Occipital lobe (tissue), 2 donors: ENCODE data around the gene CUX1. TPM values are rescaled to one million over a fixed set of nuclear protein-coding genes. Genes with fewer than 3 reads are reported as not detected.

Experiments
- DNase-seq: peaks from one replicate; lab custom pipeline; 2025; lab: John Stamatoyannopoulos, UW
- total RNA-seq: library from RNA; depleted of rRNA; stranded (reverse); fragments of >200 nt; gene quantifications from one replicate; pipeline ENCODE4 v1.2.3, GENCODE V29; 2014

The CUX1 gene
- total RNA-seq, 1 donor from 2014 or later, result 23.2 TPM

GRCh38 chr7:102261451-102261850 is 444.0 kb downstream of the CUX1 start:
- no peak for DNase-seq

GRCh38 chr7:102262546-102262945 is 445.1 kb downstream of the CUX1 start:
- DNase-seq, result no peak

GRCh38 chr7:102264367-102264891 is 447.0 kb downstream of the CUX1 start:
- no peak for DNase-seq

GRCh38 chr7:102266541-102266940 is 449.1 kb downstream of the CUX1 start:
- DNase-seq, result no peak

GRCh38 chr7:102268635-102269034 is 451.2 kb downstream of the CUX1 start:
- DNase-seq, result no peak

GRCh38 chr7:102270178-102270887 is 452.9 kb downstream of the CUX1 start:
- DNase-seq, result peak; percentile 25

GRCh38 chr7:102271158-102271798 is 453.9 kb downstream of the CUX1 start:
- no peak for DNase-seq

GRCh38 chr7:102272075-102272916 is 454.9 kb downstream of the CUX1 start:
- peak; percentile 47 for DNase-seq

GRCh38 chr7:102272917-102273748 is 455.7 kb downstream of the CUX1 start:
- no peak for DNase-seq

- no peak for DNase-seq
These were observed 456.6 kb downstream of the CUX1 start for GRCh38 chr7:102273749-102274712.

GRCh38 chr7:102275123-102275703 is 457.8 kb downstream of the CUX1 start:
- no peak for DNase-seq

GRCh38 chr7:102277901-102278300 is 460.5 kb downstream of the CUX1 start:
- no peak for DNase-seq

- DNase-seq, result peak; percentile 19
These were observed 462.3 kb downstream of the CUX1 start for GRCh38 chr7:102279537-102280400.

- DNase-seq, result no peak
These were observed 463.1 kb downstream of the CUX1 start for GRCh38 chr7:102280521-102280920.

- DNase-seq, result no peak
These were observed 464.4 kb downstream of the CUX1 start for GRCh38 chr7:102281785-102282184.

GRCh38 chr7:102282465-102283362 is 465.3 kb downstream of the CUX1 start:
- DNase-seq, result no peak

GRCh38 chr7:102283477-102284189 is 466.2 kb downstream of the CUX1 start:
- no peak for DNase-seq
